Fibroblast of villous mesenchyme (primary cell): ENCODE data around the gene KDM8. TPM values are rescaled to one million over a fixed set of nuclear protein-coding genes. Genes with fewer than 3 reads are reported as not detected.

Experiments
- total RNA-seq: library from RNA; depleted of rRNA; stranded (reverse); fragments of >200 nt; gene quantifications from 2 replicates; pipeline ENCODE4 v1.2.3, GENCODE V29; 2012

Gene KDM8
- total RNA-seq, 1 donor: 3.9 TPM

Other genes with a start within 250 kb of the KDM8 start
- not detected in 2 replicates for gene C16orf82, start 136.6 kb upstream of the KDM8 start, total RNA-seq
- 60.2 and 69.1 TPM in 2 replicates for gene NSMCE1, start 65.2 kb downstream of the KDM8 start, total RNA-seq
- 25.0 and 43.2 TPM in 2 replicates for gene IL4R, start 110.4 kb downstream of the KDM8 start, total RNA-seq
- 0.43 and 1.9 TPM in 2 replicates for gene IL21R, start 198.6 kb downstream of the KDM8 start, total RNA-seq